HG03575 (cell line): ENCODE data around the gene NUDT12.

Experiments used
- ATAC-seq: cut with Tn5 transposase; IDR thresholded peaks from one replicate; pipeline ENCODE4 v1.9.1; 2021; ENCODE audit not compliant: unreplicated experiment, insufficient number of reproducible peaks, low FRiP score; ENCODE audit errors: extremely low read depth

Gene NUDT12

DNA sequence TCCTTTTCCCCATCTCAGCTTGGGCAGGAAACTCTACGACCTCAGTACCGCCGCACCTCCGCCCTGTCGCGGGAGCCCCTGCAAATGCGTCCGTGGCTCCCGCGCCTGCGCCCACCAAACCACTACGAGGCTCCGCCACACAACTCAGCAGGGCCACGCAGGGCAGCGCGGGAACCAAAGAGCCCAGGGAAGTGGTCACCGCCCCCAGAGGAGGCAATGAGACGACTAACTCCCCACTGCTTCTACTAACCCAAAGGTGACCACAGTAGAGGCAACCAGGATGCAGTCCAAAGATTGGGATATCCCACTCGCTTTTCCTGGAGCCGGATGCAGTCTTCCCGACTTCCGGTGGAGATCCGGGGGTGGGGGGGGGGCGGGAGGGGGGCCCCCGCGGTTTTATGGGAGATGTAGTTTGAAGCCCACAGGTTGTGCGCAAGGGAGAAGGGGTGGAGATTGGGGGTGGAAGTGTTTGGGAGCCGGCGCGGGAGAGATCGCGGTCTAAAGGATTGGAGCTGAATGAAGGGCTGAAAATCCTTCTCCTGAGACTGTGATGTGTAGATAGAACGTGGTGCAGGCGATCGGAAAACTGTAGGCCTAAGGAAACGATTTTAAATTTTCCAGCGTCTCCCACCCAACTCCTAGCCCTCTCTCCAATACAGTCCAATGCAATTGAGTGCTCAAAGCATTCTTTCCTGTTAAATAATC, at the start of gene NUDT12:
TSS of gene NUDT12 (minus strand) at position 337 of the 705 bp plus-strand sequence. CDS start 2,541 bp downstream, outside the sequence.
- no peak for ATAC-seq

DNA sequence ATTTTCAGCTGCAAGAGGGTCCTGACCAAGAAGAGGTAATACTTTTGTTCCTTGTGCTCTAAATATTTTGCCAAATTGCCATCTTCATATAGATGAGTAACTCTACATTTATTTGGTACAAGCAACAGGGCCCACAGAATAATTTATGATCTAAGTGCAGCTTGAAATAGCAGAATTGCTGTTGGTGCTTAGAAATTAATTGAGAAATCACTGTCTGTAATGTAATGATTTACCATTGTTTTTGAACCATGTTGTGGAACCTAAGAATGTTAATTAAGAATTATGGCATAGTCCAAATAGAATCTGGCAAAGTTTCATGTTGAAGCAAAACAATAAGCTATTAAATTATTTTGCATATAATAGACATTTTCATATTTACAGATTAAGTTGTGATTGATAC, 44.8 kb upstream of the NUDT12 start:
- ATAC-seq: no peak

DNA sequence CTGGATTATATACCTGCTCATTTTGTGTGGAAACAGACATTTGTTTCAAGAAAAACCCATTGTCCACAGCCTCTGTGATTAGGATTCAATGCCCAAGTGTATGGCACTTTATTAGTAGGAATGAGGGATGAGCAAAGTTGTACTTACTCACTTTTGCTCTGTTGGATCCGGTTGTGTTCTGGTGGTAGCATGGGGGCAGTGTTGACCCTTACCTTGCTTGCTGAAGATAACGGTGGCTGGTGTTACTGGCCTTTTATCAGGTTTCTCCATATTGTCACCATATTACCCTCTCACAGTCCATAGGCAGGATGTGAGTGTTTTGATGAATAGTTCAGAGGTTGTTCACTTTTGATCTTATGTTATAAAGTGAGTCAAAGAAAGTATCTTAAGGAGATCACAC, 42.7 kb upstream of the NUDT12 start:
- no peak for ATAC-seq

DNA sequence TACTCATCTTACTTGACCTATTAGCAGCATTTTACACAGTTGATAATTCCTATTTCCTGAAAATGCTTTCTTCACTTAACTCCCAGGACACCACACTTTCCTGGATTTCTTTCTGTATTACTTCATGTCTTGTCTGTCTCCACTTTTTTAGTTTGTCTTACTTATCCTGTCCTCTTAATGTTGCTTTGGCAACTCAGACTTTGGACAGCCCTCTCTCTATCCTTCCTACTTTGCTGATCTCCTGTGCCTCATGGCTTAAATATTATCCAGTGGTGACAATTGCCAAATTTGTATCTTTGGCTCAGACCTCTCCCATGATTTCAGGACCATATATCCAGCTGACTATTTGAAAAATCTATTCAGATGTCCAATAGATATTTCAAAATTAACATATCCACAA, 39.8 kb upstream of the NUDT12 start:
- ATAC-seq: no peak

DNA sequence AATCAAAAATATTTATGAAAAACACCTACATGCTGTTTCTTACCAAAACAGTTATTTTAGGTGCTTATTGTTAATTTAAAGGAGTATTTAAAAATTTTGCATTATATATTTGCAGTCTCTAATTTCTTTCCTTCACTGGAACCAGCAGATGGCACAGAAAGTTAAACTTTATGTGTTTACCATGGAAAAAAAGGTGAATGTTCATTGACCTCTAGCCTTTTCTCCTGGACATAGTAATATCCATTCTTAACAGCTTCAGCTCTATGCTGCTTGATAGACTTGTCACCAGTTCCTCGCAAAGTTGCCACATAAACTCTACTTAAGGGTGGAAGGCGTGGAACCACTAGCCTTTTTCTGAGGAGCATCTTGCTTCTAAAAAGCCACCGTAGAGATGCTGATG, 38.7 kb upstream of the NUDT12 start:
- no peak for ATAC-seq

DNA sequence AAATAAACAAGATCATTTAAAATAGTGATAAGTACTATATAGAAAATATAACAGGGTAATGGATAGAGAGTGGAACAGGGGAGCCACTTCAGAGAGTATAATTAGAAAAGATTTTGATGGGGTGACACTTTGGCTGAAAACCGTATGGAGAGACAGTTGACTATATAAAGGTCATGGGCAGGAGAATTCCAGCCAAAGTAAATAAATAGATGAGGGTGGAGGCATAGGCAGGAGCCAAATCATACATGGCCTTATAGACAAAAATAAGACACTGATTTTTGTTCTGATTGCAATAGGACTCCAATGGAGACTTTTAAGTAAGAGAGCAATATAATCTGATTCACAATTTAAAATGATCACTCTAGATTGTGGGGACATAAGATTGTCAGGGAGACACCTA, 37.5 kb upstream of the NUDT12 start:
- ATAC-seq: no peak

DNA sequence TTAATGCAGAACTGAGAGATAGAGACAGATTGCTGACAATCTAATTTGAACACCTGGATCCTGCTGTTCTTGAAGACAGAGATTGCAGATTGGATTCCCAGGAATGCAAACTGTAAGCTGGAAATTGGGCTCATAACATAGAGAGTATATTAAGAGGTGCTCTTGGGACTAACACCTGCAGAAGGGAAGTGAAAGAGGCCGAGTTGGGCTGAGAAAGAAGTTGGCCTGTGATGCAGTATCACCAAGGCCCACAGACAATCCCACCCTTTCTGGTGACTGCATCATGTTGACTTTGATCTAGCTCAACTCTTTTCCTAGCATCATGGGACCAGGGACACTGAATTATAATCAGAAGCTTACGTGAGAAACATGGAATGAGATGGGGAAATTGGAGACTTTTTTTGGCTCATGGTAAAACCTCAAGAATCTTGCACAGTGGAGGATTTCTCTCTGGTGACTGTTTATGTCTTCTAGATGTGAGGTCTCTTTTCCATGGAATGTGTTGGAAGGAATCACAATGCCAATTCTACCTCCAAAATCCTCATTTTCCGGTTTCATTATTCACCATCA, 36.5 kb upstream of the NUDT12 start:
- no peak for ATAC-seq

DNA sequence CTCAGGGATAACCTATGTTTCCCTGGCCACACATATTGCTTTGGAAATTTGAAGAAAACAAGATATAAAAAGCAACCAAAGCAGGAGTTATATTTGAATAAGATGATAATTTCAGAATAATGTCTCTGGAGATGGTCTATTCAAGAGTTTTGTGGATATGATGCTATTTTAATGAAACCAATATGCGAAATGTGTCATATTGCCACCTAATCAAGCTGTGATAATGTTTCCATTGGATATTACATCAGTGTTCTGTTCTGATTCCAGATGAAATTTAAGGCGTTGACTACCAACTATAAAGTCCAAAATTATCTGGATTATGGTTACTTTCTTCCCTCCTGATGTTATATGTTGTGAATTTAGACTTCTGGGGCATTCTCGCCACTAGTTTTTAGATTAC, 27.6 kb upstream of the NUDT12 start:
- ATAC-seq: no peak

DNA sequence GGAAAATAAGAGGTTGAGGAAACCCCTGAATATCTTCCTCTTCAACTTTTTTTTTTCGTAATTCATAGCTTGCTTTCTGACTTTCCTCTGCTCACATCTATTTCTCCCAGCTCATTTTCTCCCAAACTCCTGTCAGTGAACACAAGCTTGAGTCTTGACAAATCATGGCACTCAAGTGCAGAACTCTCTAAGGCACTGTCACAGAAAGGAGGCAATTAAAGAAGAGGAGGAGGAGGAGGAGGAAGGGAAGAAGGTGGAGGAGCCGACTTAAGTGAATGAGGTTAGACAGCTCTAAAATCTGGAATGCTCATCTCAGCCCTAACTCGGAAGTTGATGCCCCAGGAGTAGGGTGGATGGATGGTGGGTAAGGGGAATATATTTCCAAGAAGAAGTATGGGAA, 27.2 kb upstream of the NUDT12 start:
- no peak for ATAC-seq

DNA sequence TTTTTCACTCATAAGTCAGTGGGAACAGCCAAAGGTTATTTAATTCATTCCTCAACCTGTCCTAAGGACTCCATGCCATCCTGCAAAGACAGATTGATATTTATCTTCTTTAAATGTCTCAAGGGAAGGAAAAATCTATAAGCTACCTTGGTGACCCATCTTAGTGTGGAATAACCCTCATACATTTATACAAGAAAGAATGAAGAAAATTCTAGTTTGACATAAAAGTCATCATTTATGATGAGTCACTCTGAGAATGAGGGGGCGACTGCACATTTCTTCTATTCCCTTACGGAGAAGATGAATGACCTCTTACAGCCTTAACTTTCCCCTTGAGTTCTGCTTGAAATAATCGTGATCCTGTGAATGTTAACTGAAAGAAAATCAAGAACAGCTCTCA, 26.8 kb upstream of the NUDT12 start:
- no peak for ATAC-seq

DNA sequence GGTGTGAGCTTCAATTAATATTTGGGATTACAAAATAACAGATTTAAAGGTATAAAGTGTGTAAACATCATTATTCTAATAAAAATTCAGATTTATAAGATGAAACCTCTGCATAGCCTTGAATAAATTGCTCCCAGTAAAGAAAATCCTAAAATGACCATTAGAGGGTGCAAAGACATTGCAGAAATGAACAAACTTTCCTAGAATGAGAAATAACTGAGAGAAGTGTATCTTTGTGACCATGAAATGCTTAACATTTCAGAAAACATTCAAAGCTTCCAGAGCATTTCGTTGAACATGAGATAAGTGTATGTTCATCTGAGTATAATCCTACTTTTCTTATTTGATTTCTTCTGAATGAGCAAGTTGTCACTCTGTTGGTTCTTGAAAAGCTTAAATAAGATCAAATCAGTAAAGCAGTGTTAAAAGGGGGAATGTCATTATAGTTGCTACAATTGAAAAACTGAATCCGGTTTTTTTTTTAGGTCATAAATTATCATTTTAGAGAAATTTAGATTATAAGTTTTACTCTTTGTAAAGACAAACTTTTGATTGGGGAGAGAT, 24.7 kb upstream of the NUDT12 start:
- ATAC-seq: no peak

DNA sequence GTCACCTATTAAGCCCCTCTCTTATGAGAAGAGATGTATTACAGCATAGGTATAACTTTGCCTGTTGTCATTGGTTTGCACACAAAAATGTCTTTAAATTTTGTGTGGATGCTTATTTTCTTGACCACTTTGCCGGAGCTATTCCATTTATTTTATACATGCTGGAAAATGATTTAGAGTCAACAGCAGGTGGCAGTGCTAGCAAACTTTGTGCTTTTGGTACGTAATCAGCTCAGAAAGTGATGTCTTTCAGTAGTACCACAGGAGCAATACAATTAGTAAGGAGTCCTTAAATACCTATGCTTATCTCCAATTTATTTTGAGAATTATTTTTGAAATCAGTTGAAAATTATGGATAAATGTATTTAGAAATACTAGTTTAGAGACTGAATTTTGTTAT, 19.8 kb upstream of the NUDT12 start:
- no peak for ATAC-seq

DNA sequence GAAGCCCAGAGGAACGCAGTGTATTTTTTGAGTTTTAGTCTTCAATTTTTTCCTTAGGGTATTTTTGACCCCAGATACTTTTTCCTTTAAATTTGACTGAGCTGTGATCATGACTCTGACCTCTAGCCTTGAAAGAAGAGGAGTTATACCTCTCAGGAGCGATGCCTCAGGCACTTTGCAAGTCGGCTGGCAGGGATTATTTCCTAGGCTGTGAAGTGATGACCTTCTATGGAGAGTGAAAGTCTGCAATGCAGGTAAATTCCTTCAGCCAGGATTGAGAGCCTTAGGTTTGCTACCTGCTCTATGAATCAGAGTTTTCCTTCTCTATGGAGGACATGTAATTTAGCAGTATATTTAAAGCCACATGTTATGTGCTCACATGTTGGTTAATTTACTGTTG, 10.8 kb upstream of the NUDT12 start:
- ATAC-seq: no peak

DNA sequence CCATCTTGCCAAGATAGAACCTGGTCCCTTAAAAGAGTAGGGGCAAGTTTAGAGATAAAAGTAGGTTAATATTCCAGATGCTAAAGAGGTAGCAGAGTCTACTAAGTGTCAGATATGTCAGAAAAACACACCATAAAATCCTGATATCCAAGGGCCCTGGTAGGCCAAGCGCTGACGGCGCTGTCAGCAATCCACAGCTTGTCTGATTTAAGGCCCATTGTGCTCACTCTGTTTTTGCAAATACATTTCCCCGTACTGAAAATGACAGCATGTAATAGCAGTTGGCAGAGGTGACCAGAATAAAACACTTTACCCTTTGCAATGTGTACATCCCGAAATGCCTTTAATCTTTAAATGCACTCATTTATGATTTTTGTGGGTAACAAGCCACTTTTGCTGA, 9.9 kb upstream of the NUDT12 start:
- ATAC-seq: no peak

DNA sequence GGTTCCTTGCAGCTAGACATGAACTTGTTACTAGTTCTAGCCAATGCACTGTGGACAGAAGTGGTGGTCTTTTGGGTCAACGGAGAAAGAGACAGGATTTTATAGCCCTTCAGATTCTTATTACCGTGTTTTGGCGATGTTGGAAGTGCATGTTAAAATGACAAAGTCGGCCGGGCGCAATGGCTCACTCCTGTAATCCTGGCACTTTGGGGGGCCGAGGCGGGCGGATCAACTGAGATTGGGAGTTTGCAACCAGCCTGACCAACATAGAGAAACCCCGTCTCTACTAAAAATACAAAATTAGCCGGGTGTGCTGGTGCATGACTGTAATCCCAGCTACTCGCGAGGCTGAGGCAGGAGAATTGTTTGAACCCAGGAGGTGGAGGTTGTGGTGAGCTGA, 9.1 kb upstream of the NUDT12 start:
- no peak for ATAC-seq

DNA sequence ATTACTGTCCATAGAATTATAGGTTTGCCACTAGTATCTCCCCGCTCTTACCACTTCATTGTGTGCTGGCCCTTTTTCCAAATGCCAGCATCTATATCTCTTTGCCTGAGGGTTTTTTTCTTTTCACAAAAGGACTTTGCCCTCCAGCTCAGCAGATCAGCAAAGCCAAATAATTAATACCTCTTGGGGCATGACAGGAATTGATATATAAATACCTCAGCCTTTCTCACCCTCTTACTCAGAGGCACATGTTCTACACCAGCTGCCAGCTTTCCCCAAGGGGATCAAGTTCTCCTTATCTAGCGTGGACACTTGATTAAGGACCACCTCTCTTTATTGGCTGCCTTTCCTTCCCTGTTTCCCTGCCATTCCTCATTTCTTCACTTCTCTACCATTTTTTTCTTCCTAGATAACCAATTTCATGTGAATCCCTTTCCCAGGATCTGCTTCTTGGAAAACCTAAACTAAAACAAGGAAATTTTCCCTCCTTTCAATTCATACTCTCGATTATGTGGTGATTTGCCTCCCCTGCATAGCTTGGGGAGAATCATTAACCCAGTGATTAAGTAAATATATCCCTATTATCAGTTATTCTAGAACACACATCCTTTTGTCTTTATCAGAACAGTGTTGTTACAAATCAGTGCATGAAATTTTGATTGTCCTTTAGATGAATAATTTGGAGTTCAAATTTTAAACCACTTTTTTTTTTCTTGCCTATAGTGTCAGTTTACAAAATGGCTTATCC, 6.9 kb upstream of the NUDT12 start:
- no peak for ATAC-seq

DNA sequence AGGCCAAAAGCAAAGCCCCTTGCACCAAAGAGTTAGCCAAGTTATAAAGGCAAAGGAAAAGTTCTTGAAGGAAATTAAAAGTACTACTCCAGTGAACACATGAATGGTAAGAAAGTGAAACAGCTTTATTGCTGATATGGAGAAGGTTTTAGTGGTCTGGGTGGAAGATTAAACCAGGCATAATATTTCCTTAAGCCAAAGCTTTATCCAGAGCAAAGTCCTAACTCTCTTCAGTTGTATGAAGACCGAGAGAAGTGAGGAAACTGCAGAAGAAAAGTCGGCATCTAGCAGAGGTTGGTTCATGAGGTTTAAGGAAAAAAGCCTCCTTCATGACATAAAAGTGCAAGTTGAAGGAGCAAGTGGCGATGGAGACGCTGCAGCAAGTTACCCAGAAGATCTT, 3.1 kb upstream of the NUDT12 start:
- ATAC-seq: no peak

DNA sequence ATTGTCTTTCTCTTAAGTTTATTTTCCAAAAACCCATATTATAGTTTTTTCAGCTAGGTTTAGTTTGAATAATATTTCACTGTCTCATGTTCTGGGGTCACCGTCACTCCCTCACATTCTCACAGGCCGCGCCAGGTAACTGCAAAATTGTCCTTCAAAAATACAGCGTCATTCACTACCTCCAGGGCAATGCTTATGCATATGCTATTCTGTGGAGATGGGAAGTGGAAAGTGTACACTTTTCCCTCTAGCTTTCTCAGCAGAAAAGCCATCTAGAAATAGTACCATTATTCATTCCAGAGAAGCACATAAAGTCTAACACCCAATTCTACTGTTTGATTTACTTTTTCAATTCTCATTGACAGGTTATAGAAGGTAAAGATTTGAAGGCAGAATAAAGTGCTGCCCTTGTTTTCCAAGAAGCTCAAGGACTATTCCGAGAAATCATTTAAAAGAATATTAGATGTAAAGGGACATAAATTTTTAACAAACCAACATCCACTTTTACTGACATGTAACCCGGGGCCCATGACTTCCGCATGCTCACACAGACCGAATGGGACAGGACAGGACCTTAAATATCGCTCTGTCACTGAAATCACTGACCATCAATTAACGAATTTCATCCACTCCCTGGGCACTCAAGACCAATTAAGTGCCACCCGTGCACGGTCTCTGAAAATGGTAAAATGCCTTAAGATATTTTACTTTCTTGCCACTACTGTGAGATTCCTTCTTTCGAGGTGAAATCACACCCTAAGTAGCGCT, 720 bp downstream of the NUDT12 start:
- ATAC-seq: no peak

DNA sequence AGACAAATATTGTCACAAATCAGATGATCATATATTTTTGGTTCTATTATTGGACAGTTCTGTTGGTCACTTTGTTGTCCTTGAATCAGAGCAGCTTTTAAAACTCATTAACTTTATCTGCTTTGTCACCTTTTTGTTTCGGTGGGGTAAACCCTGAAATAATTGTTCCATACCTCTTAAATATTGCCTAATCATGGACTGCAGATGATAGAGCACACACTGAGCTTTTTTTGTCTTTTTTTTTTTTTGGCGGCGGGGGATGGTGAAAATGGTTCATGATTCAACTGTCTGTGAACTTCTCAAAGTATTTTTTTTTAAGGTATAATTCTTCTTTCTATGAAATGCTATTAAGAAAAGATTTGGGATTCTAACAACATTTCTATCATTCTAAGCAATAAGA, 1.8 kb downstream of the NUDT12 start:
- no peak for ATAC-seq
